H9 (cell line): Measurements from ENCODE around the gene E2F4. TPM values are rescaled to one million over a fixed set of nuclear protein-coding genes. Genes with fewer than 3 reads are reported as not detected.

Experiments
- DNase-seq: peaks from one replicate; pipeline ENCODE4 v3.0.0-alpha.2; 2017
- H2AFZ ChIP-seq: one replicate; pipeline ENCODE4 v1.6.1; 2013; ENCODE audit warnings: mild to moderate bottlenecking, low read length, control low read depth, moderate library complexity
- H2AK5ac ChIP-seq: 2 replicates; pipeline ENCODE4 v1.6.1; 2013; ENCODE audit warnings: low read length, control low read depth, mixed read lengths; ENCODE audit not compliant: insufficient read length
- H2BK120ac ChIP-seq: one replicate; pipeline ENCODE4 v1.6.1; 2013; ENCODE audit warnings: low read depth, mild to moderate bottlenecking, low read length, control low read depth, inconsistent platforms; ENCODE audit not compliant: poor library complexity, severe bottlenecking
- H2BK12ac ChIP-seq: 2 replicates; pipeline ENCODE4 v1.6.1; 2013; ENCODE audit warnings: low read length, control low read depth, mixed read lengths, low read depth; ENCODE audit not compliant: insufficient read length
- H2BK15ac ChIP-seq: 2 replicates; pipeline ENCODE4 v1.6.1; 2013; ENCODE audit warnings: low read depth, low read length, control low read depth
- H2BK20ac ChIP-seq: one replicate; pipeline ENCODE4 v1.6.1; 2013; ENCODE audit warnings: low read depth, mild to moderate bottlenecking, low read length, control low read depth, inconsistent platforms; ENCODE audit not compliant: poor library complexity, severe bottlenecking
- H2BK5ac ChIP-seq: 2 replicates; pipeline ENCODE4 v1.6.1; 2013; ENCODE audit warnings: low read length, control low read depth, mixed read lengths; ENCODE audit not compliant: insufficient read length
- H3K14ac ChIP-seq: 2 replicates; pipeline ENCODE4 v1.6.1; 2013; ENCODE audit warnings: low read length, control low read depth; ENCODE audit not compliant: insufficient read depth
- H3K18ac ChIP-seq: 2 replicates; pipeline ENCODE4 v1.6.1; 2013; ENCODE audit warnings: low read depth, mild to moderate bottlenecking, mixed read lengths, low read length, control low read depth; ENCODE audit not compliant: insufficient read length
- H3K23ac ChIP-seq: 2 replicates; pipeline ENCODE4 v1.6.1; 2013; ENCODE audit warnings: low read length, control low read depth, mixed read lengths, low read depth; ENCODE audit not compliant: insufficient read length
- H3K23me2 ChIP-seq: 2 replicates; pipeline ENCODE4 v1.6.1; 2013; ENCODE audit warnings: low read depth, mild to moderate bottlenecking, mixed read lengths, low read length, control low read depth; ENCODE audit not compliant: insufficient read length, poor library complexity, severe bottlenecking
- H3K27ac ChIP-seq: 2 replicates; pipeline ENCODE4 v1.5.1; 2013; ENCODE audit warnings: low read length, control low read depth, mixed read lengths, low read depth; ENCODE audit not compliant: insufficient read length
- H3K27me3 ChIP-seq: 2 replicates; pipeline ENCODE4 v1.6.1; 2013; ENCODE audit warnings: low read length, control low read depth, inconsistent platforms; ENCODE audit not compliant: insufficient read depth
- H3K4ac ChIP-seq: 2 replicates; pipeline ENCODE4 v1.6.1; 2013; ENCODE audit warnings: low read depth, mild to moderate bottlenecking, control low read depth, inconsistent platforms, low read length, moderate library complexity
- H3K4me1 ChIP-seq: 2 replicates; pipeline ENCODE4 v1.6.1; 2013; ENCODE audit warnings: low read length, control low read depth, inconsistent platforms; ENCODE audit not compliant: insufficient read depth
- H3K4me2 ChIP-seq: 2 replicates; pipeline ENCODE4 v1.6.1; 2013; ENCODE audit warnings: low read length, control low read depth, mixed read lengths; ENCODE audit not compliant: insufficient read length, insufficient read depth
- H3K56ac ChIP-seq: 2 replicates; pipeline ENCODE4 v1.6.1; 2013; ENCODE audit warnings: low read depth, mild to moderate bottlenecking, mixed read lengths, low read length, control low read depth; ENCODE audit not compliant: insufficient read length
- H3K79me1 ChIP-seq: 2 replicates; pipeline ENCODE4 v1.6.1; 2013; ENCODE audit warnings: low read depth, mild to moderate bottlenecking, moderate library complexity, low read length, control low read depth, inconsistent platforms; ENCODE audit not compliant: insufficient read depth, poor library complexity, severe bottlenecking
- H3K79me2 ChIP-seq: 2 replicates; pipeline ENCODE4 v1.6.1; 2013; ENCODE audit warnings: low read length, control low read depth, inconsistent platforms; ENCODE audit not compliant: insufficient read depth
- H3K9ac ChIP-seq: 2 replicates; pipeline ENCODE4 v1.6.1; 2013; ENCODE audit warnings: low read length, control low read depth, mixed read lengths; ENCODE audit not compliant: insufficient read length; ENCODE audit errors: extremely low read depth
- H3K9me3 ChIP-seq: one replicate; pipeline ENCODE4 v1.6.1; 2013; ENCODE audit warnings: low read depth, low read length, inconsistent platforms; ENCODE audit not compliant: control insufficient read depth
- H3T11ph ChIP-seq: one replicate; pipeline ENCODE4 v1.6.1; 2013; ENCODE audit warnings: mild to moderate bottlenecking, low read length, control low read depth, inconsistent platforms
- H4K20me1 ChIP-seq: one replicate; pipeline ENCODE4 v1.6.1; 2013; ENCODE audit not compliant: control insufficient read depth, insufficient read length, insufficient read depth
- H4K5ac ChIP-seq: 2 replicates; pipeline ENCODE4 v1.6.1; 2013; ENCODE audit warnings: low read depth, mild to moderate bottlenecking, mixed read lengths, low read length, control low read depth; ENCODE audit not compliant: insufficient read length
- H4K8ac ChIP-seq: replicated peaks from 2 replicates; pipeline ENCODE4 v1.6.1; 2013; ENCODE audit warnings: low read length, control low read depth, mixed read lengths, low read depth; ENCODE audit not compliant: insufficient read length
- H4K91ac ChIP-seq: 2 replicates; pipeline ENCODE4 v1.6.1; 2013; ENCODE audit warnings: low read depth, mild to moderate bottlenecking, moderate library complexity, mixed read lengths, low read length, control low read depth; ENCODE audit not compliant: insufficient read length
- H3K27ac Mint-ChIP-seq, 3 experiments: 2 replicates in 2 of 3; 3 replicates in 1 of 3; pipeline ENCODE4 v1.8.0; 2020 to 2021; ENCODE audit warnings: mixed read lengths in 3 of 3, mild to moderate bottlenecking in 1 of 3, moderate library complexity in 1 of 3
- H3K27me3 Mint-ChIP-seq: 2 replicates; pipeline ENCODE4 v1.8.0; 2021; ENCODE audit warnings: low read depth, mild to moderate bottlenecking, moderate library complexity, mixed read lengths
- H3K36me3 Mint-ChIP-seq, 3 experiments: 2 replicates in 2 of 3; 3 replicates in 1 of 3; pipeline ENCODE4 v1.8.0; 2020 to 2021; ENCODE audit warnings: low read depth in 3 of 3, mixed read lengths in 3 of 3; ENCODE audit not compliant: insufficient read depth in 1 of 3
- H3K4me1 Mint-ChIP-seq, 2 experiments: 2 replicates each; pipeline ENCODE4 v1.8.0; 2020; ENCODE audit warnings: mixed read lengths in 2 of 2
- H3K4me3 Mint-ChIP-seq, 2 experiments: 2 replicates in 1 of 2; 3 replicates in 1 of 2; pipeline ENCODE4 v1.8.0; 2020 to 2021; ENCODE audit warnings: mild to moderate bottlenecking in 2 of 2, mixed read lengths in 2 of 2, moderate library complexity in 1 of 2
- H3K9me3 Mint-ChIP-seq, 2 experiments: 2 replicates in 1 of 2; 3 replicates in 1 of 2; pipeline ENCODE4 v1.8.0; 2020; ENCODE audit warnings: mild to moderate bottlenecking in 2 of 2, mixed read lengths in 2 of 2, moderate library complexity in 1 of 2
- WGBS: extraction: QIAGEN DNeasy Blood & Tissue Kit; methylation state at CpG from one replicate; pipeline ENCODE4 v1.1.7; 2013; ENCODE audit warnings: missing lambda C conversion rate, low lambda C conversion rate, mixed read lengths; ENCODE audit not compliant: insufficient read length; ENCODE audit errors: extremely low coverage; 5-methylcytosine and 5-hydroxymethylcytosine counted together
- total RNA-seq: library from RNA; stranded (reverse); gene quantifications from 2 replicates; pipeline ENCODE4 v1.2.1, GENCODE V29; 2021
- TF ChIP-seq, protein P1 (sequence below): fragments of 200-600 bp; sonication (generic); conservative IDR thresholded peaks from 3 replicates; pipeline ENCODE4 v1.8.0; 2021; ENCODE audit warnings: antibody characterized with exemption, mild to moderate bottlenecking

The E2F4 gene
- total RNA-seq, 1 experiment from 2014 or later, result 116 TPM

DNA sequence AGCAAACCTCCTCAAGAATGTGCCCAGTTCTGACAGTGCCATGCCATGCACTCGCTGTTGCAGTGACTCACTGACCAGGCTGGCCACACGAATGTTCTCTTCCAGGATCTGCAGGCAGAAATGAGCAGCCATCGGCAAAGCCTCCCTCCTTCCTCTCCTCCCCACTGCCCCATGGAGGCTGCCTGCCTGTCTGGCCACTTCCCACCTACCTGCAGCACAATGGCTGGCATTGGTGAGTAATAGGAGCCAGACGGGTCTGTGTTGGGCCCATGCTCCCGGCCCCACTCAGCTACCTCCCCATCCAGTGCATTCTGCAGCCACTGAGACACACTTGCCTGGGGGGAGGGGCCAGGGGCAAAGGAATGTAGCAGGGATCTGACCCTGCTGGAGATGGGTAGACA lies 5.4 kb upstream of the E2F4 start:
- Histone ChIP-seq H3K4me1 (peaks cover 6% of the 10 kb centered on the region; the same call in 1 of the 2 replicates), H2BK120ac (no peak overlapping the region), H2BK12ac (no peak overlapping the region), H4K8ac (no peak overlapping the region), H3K27me3 (peaks cover 4% of the 10 kb centered on the region), H2BK5ac (no peak overlapping the region), H3K4me2 (no peak overlapping the region), H4K91ac (no peak overlapping the region), H3K79me2 (no peaks in the 10 kb centered on the region), H3K79me1 (no peaks in the 10 kb centered on the region), H3K23me2 (peaks cover 12% of the 10 kb centered on the region), H2BK15ac (no peak overlapping the region), H4K20me1 (no peaks in the 10 kb centered on the region), H3K4ac (no peak overlapping the region), H3K9ac (no peak overlapping the region), H3K14ac (no peak overlapping the region), H3K27ac (no peak overlapping the region), H3K56ac (no peak overlapping the region), H3K23ac (no peak overlapping the region), H2AFZ (no peak overlapping the region), H2AK5ac (no peak overlapping the region), H2BK20ac (no peak overlapping the region), H3K9me3 (no peaks in the 10 kb centered on the region), H4K5ac (no peak overlapping the region), H3K18ac (no peak overlapping the region), H3T11ph (no peak overlapping the region)
- WGBS, result no CpG with 5 or more reads among the region's 5 CpGs
- peaks cover 29% of the 10 kb centered on the region for H3K27me3 Mint-ChIP-seq
- TF ChIP-seq, protein P1, sequence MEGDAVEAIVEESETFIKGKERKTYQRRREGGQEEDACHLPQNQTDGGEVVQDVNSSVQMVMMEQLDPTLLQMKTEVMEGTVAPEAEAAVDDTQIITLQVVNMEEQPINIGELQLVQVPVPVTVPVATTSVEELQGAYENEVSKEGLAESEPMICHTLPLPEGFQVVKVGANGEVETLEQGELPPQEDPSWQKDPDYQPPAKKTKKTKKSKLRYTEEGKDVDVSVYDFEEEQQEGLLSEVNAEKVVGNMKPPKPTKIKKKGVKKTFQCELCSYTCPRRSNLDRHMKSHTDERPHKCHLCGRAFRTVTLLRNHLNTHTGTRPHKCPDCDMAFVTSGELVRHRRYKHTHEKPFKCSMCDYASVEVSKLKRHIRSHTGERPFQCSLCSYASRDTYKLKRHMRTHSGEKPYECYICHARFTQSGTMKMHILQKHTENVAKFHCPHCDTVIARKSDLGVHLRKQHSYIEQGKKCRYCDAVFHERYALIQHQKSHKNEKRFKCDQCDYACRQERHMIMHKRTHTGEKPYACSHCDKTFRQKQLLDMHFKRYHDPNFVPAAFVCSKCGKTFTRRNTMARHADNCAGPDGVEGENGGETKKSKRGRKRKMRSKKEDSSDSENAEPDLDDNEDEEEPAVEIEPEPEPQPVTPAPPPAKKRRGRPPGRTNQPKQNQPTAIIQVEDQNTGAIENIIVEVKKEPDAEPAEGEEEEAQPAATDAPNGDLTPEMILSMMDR, result no peak
- H3K4me3 Mint-ChIP-seq, result no peak overlapping the region
- peaks cover 19 to 25% of the 10 kb centered on the region in 2 experiments for H3K4me1 Mint-ChIP-seq
- DNase-seq, result no peak
- no peaks in the 10 kb centered on the region; a peak in 2 of 5 replicates for H3K9me3 Mint-ChIP-seq
- H3K36me3 Mint-ChIP-seq, result no peaks in the 10 kb centered on the region
- no peak overlapping the region for H3K27ac Mint-ChIP-seq
